Measurements from ENCODE around the gene RAPH1. TPM values are rescaled to one million over a fixed set of nuclear protein-coding genes. Genes with fewer than 3 reads are reported as not detected.

Gene RAPH1
- total and polyA plus RNA-seq, 8 donors = 2.3 to 19.2 (median 10.4) TPM

DNA sequence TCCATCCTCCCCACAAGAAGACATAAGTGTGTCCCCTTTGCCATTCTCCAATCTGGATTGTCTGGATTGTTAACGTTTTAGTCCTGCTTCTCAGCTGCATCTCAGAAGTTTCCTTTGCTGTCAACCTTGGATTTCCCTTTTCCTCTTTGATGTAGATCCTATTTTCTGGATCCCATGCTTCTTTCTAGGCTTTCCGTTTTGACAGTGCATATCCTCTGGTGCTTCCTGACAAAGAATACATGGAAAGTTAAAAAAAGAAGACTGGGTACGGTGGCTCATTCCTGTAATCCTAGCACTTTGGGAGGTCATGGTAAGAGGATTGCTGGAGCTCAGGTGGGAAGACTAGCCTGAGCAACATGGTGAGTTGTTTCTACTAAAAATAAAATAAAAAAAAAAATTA, 180.1 kb downstream of the RAPH1 start:
- Histone ChIP-seq H3K27ac (no peak overlapping the region), H3K4me3 (no peak overlapping the region), H3K9me3 (peaks cover 0 to 3% (median 0%) of the 10 kb centered on the region in 4 donors), H3K27me3 (no peaks in the 10 kb centered on the region), H3K4me1 (no peaks in the 10 kb centered on the region), H3K36me3 (no peaks in the 10 kb centered on the region)
- TF ChIP-seq, protein P1, sequence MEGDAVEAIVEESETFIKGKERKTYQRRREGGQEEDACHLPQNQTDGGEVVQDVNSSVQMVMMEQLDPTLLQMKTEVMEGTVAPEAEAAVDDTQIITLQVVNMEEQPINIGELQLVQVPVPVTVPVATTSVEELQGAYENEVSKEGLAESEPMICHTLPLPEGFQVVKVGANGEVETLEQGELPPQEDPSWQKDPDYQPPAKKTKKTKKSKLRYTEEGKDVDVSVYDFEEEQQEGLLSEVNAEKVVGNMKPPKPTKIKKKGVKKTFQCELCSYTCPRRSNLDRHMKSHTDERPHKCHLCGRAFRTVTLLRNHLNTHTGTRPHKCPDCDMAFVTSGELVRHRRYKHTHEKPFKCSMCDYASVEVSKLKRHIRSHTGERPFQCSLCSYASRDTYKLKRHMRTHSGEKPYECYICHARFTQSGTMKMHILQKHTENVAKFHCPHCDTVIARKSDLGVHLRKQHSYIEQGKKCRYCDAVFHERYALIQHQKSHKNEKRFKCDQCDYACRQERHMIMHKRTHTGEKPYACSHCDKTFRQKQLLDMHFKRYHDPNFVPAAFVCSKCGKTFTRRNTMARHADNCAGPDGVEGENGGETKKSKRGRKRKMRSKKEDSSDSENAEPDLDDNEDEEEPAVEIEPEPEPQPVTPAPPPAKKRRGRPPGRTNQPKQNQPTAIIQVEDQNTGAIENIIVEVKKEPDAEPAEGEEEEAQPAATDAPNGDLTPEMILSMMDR (IDR thresholded peaks at IDR 0.05) = no peak
- intact Hi-C loops (cut with DNase I) = no loop called here
- DNase-seq (no peak), FAIRE-seq (no peak), ATAC-seq (no peak)
- WGBS, 2 donors = 83 to 89% methylated on average over 3 of the region's 3 CpGs

DNA sequence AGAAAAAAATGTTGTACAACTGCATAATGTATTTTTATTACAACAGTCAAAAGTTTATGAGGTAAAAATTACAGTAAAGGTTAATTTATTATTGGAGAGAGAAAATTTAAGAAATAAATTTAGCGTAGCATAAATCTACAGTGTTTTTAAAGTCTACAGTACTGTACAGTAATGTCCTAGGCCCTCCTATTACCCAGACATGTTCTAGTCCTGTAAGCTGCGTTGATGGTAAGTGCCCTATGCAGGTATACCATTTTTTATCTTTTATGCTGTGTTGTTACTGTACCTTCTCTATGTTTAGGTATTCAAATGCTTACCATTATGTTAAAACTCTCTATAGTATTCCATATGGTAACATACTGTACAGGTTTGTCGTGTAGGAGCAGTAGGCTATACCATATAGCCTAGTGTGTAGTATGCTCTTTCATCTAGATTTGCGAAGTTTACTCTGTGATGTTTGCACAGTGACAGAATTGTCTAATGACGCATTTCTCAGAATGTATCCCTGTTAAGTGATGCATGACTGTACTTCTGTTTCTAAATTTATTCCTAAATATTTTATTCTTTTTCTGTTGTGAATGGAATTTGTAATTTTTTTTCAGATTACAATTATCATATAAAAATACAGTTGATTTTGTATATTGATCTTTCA, 182.4 kb downstream of the RAPH1 start:
- WGBS, 2 donors = 87 to 89% methylated on average over 5 of the region's 5 CpGs

GRCh38 chr2:203347375-203347774, 187.7 kb downstream of the RAPH1 start:
- TF ChIP-seq, protein P1 (IDR thresholded peaks at IDR 0.05) = no peak
- no peak for DNase-seq
- intact Hi-C loops (cut with DNase I) = no loop called here
- no peak for ATAC-seq
- H3K27ac ChIP-seq = no peak overlapping the region
- H3K4me3 ChIP-seq = no peak overlapping the region
- no peaks in the 10 kb centered on the region for H3K36me3 ChIP-seq
- FAIRE-seq = no peak
- H3K27me3 ChIP-seq = no peaks in the 10 kb centered on the region
- 52 to 63% methylated on average over 4 of the region's 4 CpGs for WGBS, 2 donors
- peaks cover 0 to under 1% (median 0%) of the 10 kb centered on the region in 4 donors for H3K9me3 ChIP-seq
- H3K4me1 ChIP-seq = no peaks in the 10 kb centered on the region

More for the DNA sequence above, 182.4 kb downstream of the RAPH1 start:
- Histone ChIP-seq H3K9me3 (peaks cover 0 to 3% (median 0%) of the 10 kb centered on the region in 4 donors), H3K27me3 (no peaks in the 10 kb centered on the region), H3K36me3 (no peaks in the 10 kb centered on the region), H3K4me3 (no peak overlapping the region), H3K27ac (no peak overlapping the region), H3K4me1 (no peaks in the 10 kb centered on the region)
- ATAC-seq (peak in 1 of 4 donors; percentile 66), FAIRE-seq (peak; percentile 13), DNase-seq (no peak)
- TF ChIP-seq, protein P1 (IDR thresholded peaks at IDR 0.05) = no peak
- intact Hi-C loops (cut with DNase I) = no loop called here

- H3K4me3 ChIP-seq = no peak overlapping the region
- WGBS, 2 donors = 77 to 86% methylated on average over 1 of the region's 1 CpG
- ATAC-seq = no peak
- no peaks in the 10 kb centered on the region for H3K36me3 ChIP-seq
- DNase-seq = no peak
- TF ChIP-seq, protein P1 (IDR thresholded peaks at IDR 0.05) = no peak
- peaks cover 0 to 1% (median 0%) of the 10 kb centered on the region in 3 donors for H3K4me1 ChIP-seq
- FAIRE-seq = no peak
- no peaks in the 10 kb centered on the region for H3K27me3 ChIP-seq
- intact Hi-C loops (cut with DNase I) = no loop called here
- no peaks in the 10 kb centered on the region for H3K9me3 ChIP-seq
- H3K27ac ChIP-seq = no peak overlapping the region
Measured at GRCh38 chr2:203346612-203347011, 188.5 kb downstream of the RAPH1 start.

DNA sequence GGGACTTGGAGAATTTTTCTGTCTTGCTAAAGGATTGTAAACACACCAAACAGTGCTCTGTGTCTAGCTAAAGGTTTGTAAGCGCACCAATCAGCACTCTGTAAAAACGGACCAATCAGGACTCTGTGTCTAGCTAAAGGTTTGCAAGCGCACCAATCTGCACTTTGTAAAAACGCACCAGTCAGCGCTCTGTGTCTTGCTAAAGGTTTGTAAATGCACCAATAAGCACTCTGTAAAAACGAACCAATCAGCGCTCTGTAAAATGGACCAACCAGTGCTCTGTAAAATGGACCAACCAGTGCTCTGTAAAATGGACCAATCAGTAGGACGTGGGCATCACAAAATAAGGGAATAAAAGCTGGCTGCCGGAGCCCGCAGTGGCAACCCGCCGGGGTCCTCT, 190.4 kb downstream of the RAPH1 start:
- no peak overlapping the region for H3K27ac ChIP-seq
- no peak for DNase-seq
- intact Hi-C loops (cut with DNase I) = no loop called here
- H3K4me1 ChIP-seq = peaks cover 0 to 4% (median 0%) of the 10 kb centered on the region in 3 donors
- WGBS, 2 donors = 97% methylated on average over 12 of the region's 12 CpGs
- H3K27me3 ChIP-seq = no peaks in the 10 kb centered on the region
- H3K4me3 ChIP-seq = no peak overlapping the region
- no peak for ATAC-seq
- no peak for FAIRE-seq
- no peaks in the 10 kb centered on the region for H3K36me3 ChIP-seq
- TF ChIP-seq, protein P1 (IDR thresholded peaks at IDR 0.05) = no peak
- H3K9me3 ChIP-seq = no peaks in the 10 kb centered on the region
